ENCODE data around the gene IMMP2L.

The IMMP2L gene

GRCh38 chr7:111517549-111517951, 44.7 kb downstream of the IMMP2L start:
- H3K4me3 Mint-ChIP-seq = no peak overlapping the region
- H3K9me3 Mint-ChIP-seq = peaks cover 5% of the 10 kb centered on the region
- H3K36me3 Mint-ChIP-seq (ENCODE audit: low read depth) = peaks cover 30% of the 10 kb centered on the region
- TF ChIP-seq CTCF (IDR thresholded peaks at IDR 0.05; ENCODE audit: unreplicated experiment in 3 of 3) = no peak
- H3K27ac Mint-ChIP-seq = peak overlapping the region in 1 of 3 experiments; percentile 84
- no peaks in the 10 kb centered on the region for H3K4me1 Mint-ChIP-seq
- H3K27me3 Mint-ChIP-seq (ENCODE audit: low read depth) = no peaks in the 10 kb centered on the region

GRCh38 chr7:111516612-111517011, 45.7 kb downstream of the IMMP2L start:
- H3K27me3 Mint-ChIP-seq (ENCODE audit: low read depth) = no peaks in the 10 kb centered on the region
- no peak for TF ChIP-seq CTCF (IDR thresholded peaks at IDR 0.05; ENCODE audit: unreplicated experiment in 3 of 3)

GRCh38 chr7:111513566-111513965, 48.7 kb downstream of the IMMP2L start:
- no peaks in the 10 kb centered on the region for H3K4me1 Mint-ChIP-seq
- H3K9me3 Mint-ChIP-seq = peaks cover 11% of the 10 kb centered on the region
- no peak overlapping the region for H3K27ac Mint-ChIP-seq
- H3K27me3 Mint-ChIP-seq (ENCODE audit: low read depth) = no peaks in the 10 kb centered on the region
- H3K36me3 Mint-ChIP-seq (ENCODE audit: low read depth) = peaks cover 12% of the 10 kb centered on the region
- no peak overlapping the region for H3K4me3 Mint-ChIP-seq
- TF ChIP-seq CTCF (IDR thresholded peaks at IDR 0.05; ENCODE audit: unreplicated experiment in 3 of 3) = no peak

More at GRCh38 chr7:111516612-111517011, 45.7 kb downstream of the IMMP2L start:
- Mint-ChIP-seq H3K4me1 (no peaks in the 10 kb centered on the region), H3K9me3 (peaks cover 11% of the 10 kb centered on the region), H3K27ac (peak overlapping the region in 1 of 3 experiments; percentile 2), H3K4me3 (no peak overlapping the region), H3K36me3 (ENCODE audit: low read depth) (peaks cover 28% of the 10 kb centered on the region)

GRCh38 chr7:111511845-111512244, 50.4 kb downstream of the IMMP2L start:
- no peak overlapping the region for H3K4me3 Mint-ChIP-seq
- H3K4me1 Mint-ChIP-seq = no peaks in the 10 kb centered on the region
- H3K36me3 Mint-ChIP-seq (ENCODE audit: low read depth) = peaks cover 20% of the 10 kb centered on the region
- H3K9me3 Mint-ChIP-seq = peaks cover 17% of the 10 kb centered on the region
- no peak for TF ChIP-seq CTCF (IDR thresholded peaks at IDR 0.05; ENCODE audit: unreplicated experiment in 3 of 3)
- H3K27ac Mint-ChIP-seq = no peak overlapping the region
- no peaks in the 10 kb centered on the region for H3K27me3 Mint-ChIP-seq (ENCODE audit: low read depth)

- H3K4me1 Mint-ChIP-seq = no peaks in the 10 kb centered on the region
- H3K27me3 Mint-ChIP-seq (ENCODE audit: low read depth) = no peaks in the 10 kb centered on the region
- peak overlapping the region in 1 of 3 experiments; percentile 25 for H3K27ac Mint-ChIP-seq
- TF ChIP-seq CTCF (IDR thresholded peaks at IDR 0.05; ENCODE audit: unreplicated experiment in 3 of 3) = no peak
- H3K9me3 Mint-ChIP-seq = peaks cover 17% of the 10 kb centered on the region
- no peak overlapping the region for H3K4me3 Mint-ChIP-seq
- peaks cover 20% of the 10 kb centered on the region for H3K36me3 Mint-ChIP-seq (ENCODE audit: low read depth)
Observed at GRCh38 chr7:111510584-111511378, 51.5 kb downstream of the IMMP2L start.

GRCh38 chr7:111510062-111510461, 52.2 kb downstream of the IMMP2L start:
- H3K9me3 Mint-ChIP-seq = peaks cover 17% of the 10 kb centered on the region
- H3K36me3 Mint-ChIP-seq (ENCODE audit: low read depth) = peaks cover 20% of the 10 kb centered on the region
- no peak overlapping the region for H3K4me3 Mint-ChIP-seq
- H3K27me3 Mint-ChIP-seq (ENCODE audit: low read depth) = no peaks in the 10 kb centered on the region
- no peaks in the 10 kb centered on the region for H3K4me1 Mint-ChIP-seq
- TF ChIP-seq CTCF (IDR thresholded peaks at IDR 0.05; ENCODE audit: unreplicated experiment in 3 of 3) = no peak
- no peak overlapping the region for H3K27ac Mint-ChIP-seq
